HEK293 (cell line): ENCODE data around the gene ALOX15B.
A peak's percentile ranks its signal among the peaks of the same experiment; 100 is the strongest.

Experiments
- CTCF ChIA-PET: fragments of 350-600 bp; formaldehyde crosslinking; extraction: SDS; loops from one replicate; lab custom pipeline; 2021; ENCODE audit warnings: antibody characterized with exemption; lab: Yijun Ruan, JAX
- POLR2A ChIA-PET: fragments of 300-600 bp; formaldehyde crosslinking; extraction: SDS; loops from one replicate; lab custom pipeline; 2020; ENCODE audit warnings: antibody characterized with exemption, inconsistent platforms; lab: Yijun Ruan, JAX
- H3K27ac ChIP-seq: fragments of 200-500 bp; sonication (Bioruptor generic); 2 replicates; pipeline ENCODE4 v1.5.1; 2014; ENCODE audit warnings: low read depth, low read length, control low read depth, inconsistent platforms; ENCODE audit errors: extremely low read depth
- H3K36me3 ChIP-seq, 2 experiments: fragments of 200-500 bp in 1 of 2; sonication (Bioruptor generic) in 1 of 2; 1 replicate in 1 of 2; 2 replicates in 1 of 2; pipeline ENCODE4 v1.5.1; 2014 to 2017; ENCODE audit warnings: inconsistent platforms in 2 of 2, low read length in 2 of 2; ENCODE audit not compliant: control insufficient read depth in 2 of 2, insufficient read depth in 1 of 2
- H3K4me1 ChIP-seq: fragments of 200-500 bp; sonication (Bioruptor generic); 2 replicates; pipeline ENCODE4 v1.5.1; 2014; ENCODE audit warnings: mild to moderate bottlenecking, low read length, inconsistent platforms; ENCODE audit not compliant: control insufficient read depth, insufficient read depth
- H3K4me3 ChIP-seq: 2 replicates; pipeline ENCODE4 v1.5.1; 2011; ENCODE audit warnings: low read depth, mild to moderate bottlenecking, control low read depth, low read length, moderate library complexity
- H3K9me3 ChIP-seq: fragments of 200-500 bp; sonication (Bioruptor generic); 2 replicates; pipeline ENCODE4 v1.5.1; 2014; ENCODE audit warnings: low read depth, low read length, inconsistent platforms; ENCODE audit not compliant: control insufficient read depth, insufficient read depth
- GLI2 ChIP-seq: fragments of 450-650 bp; formaldehyde crosslinking; IDR thresholded peaks from 2 replicates; pipeline ENCODE4; 2017; ENCODE audit warnings: missing biosample characterization, missing genetic modification characterization, low read depth, borderline replicate concordance
- HOXC10 ChIP-seq: sonication (generic); formaldehyde crosslinking; IDR thresholded peaks from 2 replicates; pipeline ENCODE4 v1.8.1; 2023; ENCODE audit warnings: mild to moderate bottlenecking, missing genetic modification reagents
- KLF1 ChIP-seq: fragments of 450-650 bp; formaldehyde crosslinking; IDR thresholded peaks from 2 replicates; pipeline ENCODE4 v1.5.1; 2016; ENCODE audit warnings: missing biosample characterization, missing genetic modification characterization
- MYNN ChIP-seq: fragments of 450-650 bp; formaldehyde crosslinking; IDR thresholded peaks from 2 replicates; pipeline ENCODE4 v1.5.1; 2016; ENCODE audit warnings: missing biosample characterization, missing genetic modification characterization, borderline replicate concordance
- MZF1 ChIP-seq: fragments of 450-650 bp; formaldehyde crosslinking; IDR thresholded peaks from 2 replicates; pipeline ENCODE4 v1.5.1; 2017; ENCODE audit warnings: missing biosample characterization, missing genetic modification characterization, borderline replicate concordance
- OSR2 ChIP-seq: fragments of 450-650 bp; formaldehyde crosslinking; IDR thresholded peaks from 2 replicates; pipeline ENCODE4 v1.5.1; 2016; ENCODE audit warnings: missing biosample characterization, missing genetic modification characterization
- OVOL3 ChIP-seq: fragments of 450-650 bp; formaldehyde crosslinking; IDR thresholded peaks from 2 replicates; pipeline ENCODE4 v1.5.1; 2016; ENCODE audit warnings: missing biosample characterization, missing genetic modification characterization
- SP2 ChIP-seq: fragments of 450-650 bp; formaldehyde crosslinking; IDR thresholded peaks from 2 replicates; pipeline ENCODE4 v1.5.1; 2016; ENCODE audit warnings: missing biosample characterization, missing genetic modification characterization
- TRIM28 ChIP-seq: IDR thresholded peaks from 2 replicates; pipeline ENCODE4 v1.6.1; 2011; ENCODE audit warnings: low read length, control low read depth, borderline replicate concordance
- WT1 ChIP-seq: fragments of 450-650 bp; formaldehyde crosslinking; IDR thresholded peaks from 2 replicates; pipeline ENCODE4 v1.5.1; 2016; ENCODE audit warnings: missing biosample characterization, missing genetic modification characterization
- ZBTB48 ChIP-seq: fragments of 450-650 bp; formaldehyde crosslinking; IDR thresholded peaks from 2 replicates; pipeline ENCODE4 v1.5.1; 2016; ENCODE audit warnings: missing biosample characterization, missing genetic modification characterization
- ZBTB7A ChIP-seq: fragments of 450-650 bp; formaldehyde crosslinking; IDR thresholded peaks from 2 replicates; pipeline ENCODE4 v1.5.1; 2016; ENCODE audit warnings: low read depth, missing biosample characterization, missing genetic modification characterization
- ZBTB8A ChIP-seq: fragments of 450-650 bp; formaldehyde crosslinking; IDR thresholded peaks from 2 replicates; pipeline ENCODE4 v1.5.1; 2016; ENCODE audit warnings: missing biosample characterization, missing genetic modification characterization
- ZFP37 ChIP-seq: fragments of 450-650 bp; formaldehyde crosslinking; IDR thresholded peaks from 2 replicates; pipeline ENCODE4 v1.5.1; 2016; ENCODE audit warnings: missing biosample characterization, missing genetic modification characterization
- ZNF112 ChIP-seq: fragments of 450-650 bp; formaldehyde crosslinking; IDR thresholded peaks from 2 replicates; pipeline ENCODE4 v1.5.0; 2017; ENCODE audit warnings: missing biosample characterization, missing genetic modification characterization
- ZNF121 ChIP-seq: fragments of 450-650 bp; formaldehyde crosslinking; IDR thresholded peaks from 2 replicates; pipeline ENCODE4 v1.5.1; 2016; ENCODE audit warnings: missing biosample characterization, missing genetic modification characterization
- ZNF146 ChIP-seq: fragments of 450-650 bp; formaldehyde crosslinking; IDR thresholded peaks from 2 replicates; pipeline ENCODE4 v1.5.1; 2016; ENCODE audit warnings: missing biosample characterization, missing genetic modification characterization
- ZNF16 ChIP-seq: fragments of 450-650 bp; formaldehyde crosslinking; IDR thresholded peaks from 2 replicates; pipeline ENCODE4 v1.5.1; 2016; ENCODE audit warnings: low read depth, missing biosample characterization, missing genetic modification characterization
- ZNF174 ChIP-seq: fragments of 450-650 bp; formaldehyde crosslinking; IDR thresholded peaks from 2 replicates; pipeline ENCODE4 v1.5.0; 2017; ENCODE audit warnings: missing biosample characterization, mild to moderate bottlenecking, missing genetic modification characterization
- ZNF23 ChIP-seq: fragments of 450-650 bp; formaldehyde crosslinking; IDR thresholded peaks from 2 replicates; pipeline ENCODE4 v1.5.1; 2016; ENCODE audit warnings: missing biosample characterization, missing genetic modification characterization, borderline replicate concordance
- ZNF266 ChIP-seq: fragments of 450-650 bp; formaldehyde crosslinking; IDR thresholded peaks from 2 replicates; pipeline ENCODE4 v1.5.1; 2016; ENCODE audit warnings: missing biosample characterization, missing genetic modification characterization, low read depth
- ZNF280C ChIP-seq: fragments of 450-650 bp; formaldehyde crosslinking; IDR thresholded peaks from 2 replicates; pipeline ENCODE4 v1.5.1; 2016; ENCODE audit warnings: missing biosample characterization, missing genetic modification characterization
- ZNF341 ChIP-seq: fragments of 450-650 bp; formaldehyde crosslinking; IDR thresholded peaks from 2 replicates; pipeline ENCODE4; 2016; ENCODE audit warnings: low read depth, missing biosample characterization, missing genetic modification characterization
- ZNF37A ChIP-seq: fragments of 450-650 bp; IDR thresholded peaks from 2 replicates; pipeline ENCODE4 v1.5.1; 2018; ENCODE audit warnings: missing biosample characterization, missing genetic modification characterization
- ZNF391 ChIP-seq: fragments of 450-650 bp; formaldehyde crosslinking; IDR thresholded peaks from 2 replicates; pipeline ENCODE4 v1.5.1; 2016; ENCODE audit warnings: low read depth, missing biosample characterization, missing genetic modification characterization, borderline replicate concordance
- ZNF394 ChIP-seq: fragments of 450-650 bp; formaldehyde crosslinking; IDR thresholded peaks from 2 replicates; pipeline ENCODE4 v1.5.1; 2016; ENCODE audit warnings: missing biosample characterization, missing genetic modification characterization, mild to moderate bottlenecking, moderate library complexity, borderline replicate concordance
- ZNF623 ChIP-seq: fragments of 450-650 bp; formaldehyde crosslinking; IDR thresholded peaks from 2 replicates; pipeline ENCODE4 v1.5.1; 2016; ENCODE audit warnings: missing biosample characterization, missing genetic modification characterization
- ZSCAN16 ChIP-seq: fragments of 450-650 bp; formaldehyde crosslinking; IDR thresholded peaks from 2 replicates; pipeline ENCODE4 v1.5.1; 2016; ENCODE audit warnings: missing biosample characterization, missing genetic modification characterization
- ZXDB ChIP-seq: fragments of 450-650 bp; formaldehyde crosslinking; IDR thresholded peaks from 2 replicates; pipeline ENCODE4 v1.5.1; 2016; ENCODE audit warnings: missing biosample characterization, missing genetic modification characterization

ALOX15B gene

GRCh38 chr17:8005357-8005756, 33.5 kb upstream of the ALOX15B start:
- Histone ChIP-seq H3K27ac (no peak overlapping the region), H3K4me3 (no peak overlapping the region), H3K36me3 (no peaks in the 10 kb centered on the region), H3K4me1 (no peaks in the 10 kb centered on the region), H3K9me3 (no peaks in the 10 kb centered on the region)
- TF ChIP-seq ZNF394 (tag by site-specific recombination), result no peak
- no peak for TF ChIP-seq MZF1 (tag by site-specific recombination)
- no peak for TF ChIP-seq ZBTB7A (tag by site-specific recombination)
- TF ChIP-seq ZNF266 (tag by site-specific recombination), result no peak
- TF ChIP-seq ZNF121, result no peak
- no peak for TF ChIP-seq ZNF146
- no peak for TF ChIP-seq ZXDB
- TF ChIP-seq ZNF37A (tag by site-specific recombination), result no peak
- no peak for TF ChIP-seq ZSCAN16 (tag by site-specific recombination)
- TF ChIP-seq ZBTB8A (tag by site-specific recombination), result no peak
- no peak for TF ChIP-seq ZFP37
- no peak for TF ChIP-seq WT1 (tag by site-specific recombination)
- TF ChIP-seq ZNF16 (tag by site-specific recombination), result no peak
- no peak for TF ChIP-seq ZNF391 (tag by site-specific recombination)
- no peak for TF ChIP-seq ZNF280C (tag by site-specific recombination)
- ChIA-PET CTCF (interaction anchor here (0.7 to 2.4 kb wide), 6 partner anchors 9 to 69 kb away, joined by 3 to 12 read pairs (median 8); no protein-coding TSS in a partner anchor), POLR2A (interaction anchor here (1.9 kb wide), 1 partner anchor 73 kb away, joined by 4 read pairs; the partner anchor contains the start of genes CNTROB and TRAPPC1)

GRCh38 chr17:8005967-8006730, 32.7 kb upstream of the ALOX15B start:
- TF ChIP-seq SP2 (tag by site-specific recombination), result peak; percentile 81
- TF ChIP-seq ZNF341 (tag by site-specific recombination), result no peak
- no peaks in the 10 kb centered on the region for H3K9me3 ChIP-seq
- no peak overlapping the region for H3K27ac ChIP-seq
- ChIA-PET CTCF (interaction anchor here (0.6 to 2.2 kb wide), 6 partner anchors 17 to 1736 kb away, joined by 3 to 11 read pairs (median 4); no protein-coding TSS in a partner anchor), POLR2A (no interaction called here)
- no peak overlapping the region for H3K4me3 ChIP-seq
- H3K36me3 ChIP-seq, result no peaks in the 10 kb centered on the region
- H3K4me1 ChIP-seq, result no peaks in the 10 kb centered on the region

- CTCF ChIA-PET, result interaction anchor here (0.6 to 1.1 kb wide), 5 partner anchors 16 to 1735 kb away, joined by 3 to 4 read pairs (median 3); no protein-coding TSS in a partner anchor
- TF ChIP-seq ZBTB48 (tag by site-specific recombination), result no peak
- no peak for TF ChIP-seq GLI2 (tag by site-specific recombination)
- TF ChIP-seq OSR2, result no peak
- no peak for TF ChIP-seq MYNN (tag by site-specific recombination)
- no peak for TF ChIP-seq ZNF174 (tag by site-specific recombination)
- TF ChIP-seq ZNF23, result no peak
- no peak for TF ChIP-seq TRIM28
- TF ChIP-seq ZNF623 (tag by site-specific recombination), result no peak
- no peak for TF ChIP-seq HOXC10
- TF ChIP-seq OVOL3 (tag by site-specific recombination), result no peak
- no peak for TF ChIP-seq KLF1 (tag by site-specific recombination)
- no peak for TF ChIP-seq ZNF112 (tag by site-specific recombination)
- TF ChIP-seq, all 188 proteins: peak for 0
- POLR2A ChIA-PET, result no interaction called here
- H3K4me1 ChIP-seq, result no peaks in the 10 kb centered on the region
- H3K4me3 ChIP-seq, result no peak overlapping the region
- no peaks in the 10 kb centered on the region for H3K9me3 ChIP-seq
- no peak overlapping the region for H3K27ac ChIP-seq
- H3K36me3 ChIP-seq, result no peaks in the 10 kb centered on the region
Observed at GRCh38 chr17:8006836-8007680, 31.8 kb upstream of the ALOX15B start.
